MV-4-11 (cell line): Measurements from ENCODE around the gene CCDC66.
A peak's percentile ranks its signal among the peaks of the same experiment; 100 is the strongest.
"Not testable (repeated sequence)": the region's sequence is repeated elsewhere in the genome, so short reads cannot be mapped to it uniquely, and the experiment has no call there.

ENCODE experiments used
- DNase-seq: peaks from one replicate; lab custom pipeline; 2025; lab: John Stamatoyannopoulos, UW

Gene CCDC66

GRCh38 chr3:56556908-56557830 is at the start of gene CCDC66:
CCDC66 (plus strand) TSS chr3:56557175; CDS start chr3:56557243, 68 bp downstream.
- DNase-seq: peak; percentile 91

- no peak for DNase-seq
These were observed 37.3 kb upstream of the CCDC66 start for GRCh38 chr3:56519641-56520040.

- DNase-seq: no peak
These were observed 34.6 kb upstream of the CCDC66 start for GRCh38 chr3:56522374-56522773.

DNA sequence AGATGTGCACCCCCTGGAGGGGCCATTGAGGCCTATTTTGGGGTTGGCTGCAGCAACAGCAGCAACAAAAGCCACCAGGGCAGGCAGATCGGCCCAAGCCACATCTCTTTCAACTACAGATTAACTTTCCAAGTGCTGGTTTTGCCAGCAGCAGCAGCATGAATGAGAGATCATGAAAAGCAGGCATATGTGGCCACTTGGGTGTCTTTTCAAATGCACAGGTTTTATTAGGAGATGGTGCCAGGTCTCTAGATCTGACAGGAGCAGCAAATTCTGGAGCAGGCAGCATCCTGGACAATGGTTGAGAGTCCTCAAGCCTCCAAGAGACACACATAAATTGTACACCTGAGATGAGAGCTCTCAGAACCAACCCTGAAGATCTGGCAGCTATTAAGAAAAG is 31.7 kb upstream of the CCDC66 start:
- DNase-seq: no peak

- no peak for DNase-seq
These were observed 20.2 kb upstream of the CCDC66 start for GRCh38 chr3:56536735-56537134.

- no peak for DNase-seq
These were observed 9.5 kb upstream of the CCDC66 start for GRCh38 chr3:56547486-56547885.

GRCh38 chr3:56557831-56558170 is 826 bp downstream of the CCDC66 start:
- no peak for DNase-seq

DNA sequence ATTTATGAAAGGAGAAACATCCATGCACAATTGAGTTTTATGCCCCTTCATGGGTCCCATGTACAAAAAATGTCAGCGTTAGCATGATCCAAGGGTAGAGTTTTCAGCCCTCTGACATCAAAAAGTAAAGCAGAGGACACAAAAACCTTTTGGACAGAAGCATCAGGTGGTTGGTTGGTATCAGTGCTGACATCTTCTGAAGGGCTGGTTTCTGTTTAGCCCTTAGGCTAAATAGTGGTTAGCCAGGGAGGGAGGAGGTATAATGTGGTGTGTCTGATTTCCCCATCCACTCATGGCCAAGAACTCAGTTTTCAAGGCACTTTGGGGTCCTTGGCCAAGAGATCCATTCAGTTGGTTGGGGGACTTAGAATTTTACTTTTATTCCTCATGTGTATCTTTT is 16.5 kb downstream of the CCDC66 start:
- DNase-seq: no peak

DNA sequence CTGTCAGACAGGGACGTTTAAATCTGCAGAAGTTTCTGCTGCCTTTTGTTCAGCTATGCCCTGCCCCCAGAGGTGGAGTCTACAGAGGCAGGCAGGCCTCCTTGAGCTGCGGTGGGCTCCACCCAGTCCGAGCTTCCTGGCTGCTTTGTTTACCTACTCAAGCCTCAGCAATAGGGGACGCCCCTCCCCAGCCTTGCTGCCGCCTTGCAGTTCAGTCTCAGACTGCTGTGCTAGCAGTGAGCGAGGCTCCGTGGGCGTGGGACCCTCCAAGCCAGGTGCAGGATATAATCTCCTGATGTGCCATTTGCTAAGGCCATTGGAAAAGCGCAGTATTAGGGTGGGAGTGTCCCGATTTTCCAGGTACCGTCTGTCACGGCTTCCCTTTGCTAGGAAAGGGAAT is 25.0 kb downstream of the CCDC66 start:
- not testable (repeated sequence) for DNase-seq

GRCh38 chr3:56584275-56584674 is 27.3 kb downstream of the CCDC66 start:
- DNase-seq: not testable (repeated sequence)

GRCh38 chr3:56590814-56591213 is 33.8 kb downstream of the CCDC66 start:
- no peak for DNase-seq

GRCh38 chr3:56591262-56591661 is 34.3 kb downstream of the CCDC66 start:
- peak; percentile 61 for DNase-seq

- DNase-seq: no peak
These were observed 36.6 kb downstream of the CCDC66 start for GRCh38 chr3:56593455-56594158.

GRCh38 chr3:56595975-56596840 is 39.2 kb downstream of the CCDC66 start:
- no peak for DNase-seq

- DNase-seq: not testable (repeated sequence)
These were observed 51.5 kb downstream of the CCDC66 start for GRCh38 chr3:56608479-56608878.

GRCh38 chr3:56610669-56611335 is 53.8 kb downstream of the CCDC66 start:
- no peak for DNase-seq

DNA sequence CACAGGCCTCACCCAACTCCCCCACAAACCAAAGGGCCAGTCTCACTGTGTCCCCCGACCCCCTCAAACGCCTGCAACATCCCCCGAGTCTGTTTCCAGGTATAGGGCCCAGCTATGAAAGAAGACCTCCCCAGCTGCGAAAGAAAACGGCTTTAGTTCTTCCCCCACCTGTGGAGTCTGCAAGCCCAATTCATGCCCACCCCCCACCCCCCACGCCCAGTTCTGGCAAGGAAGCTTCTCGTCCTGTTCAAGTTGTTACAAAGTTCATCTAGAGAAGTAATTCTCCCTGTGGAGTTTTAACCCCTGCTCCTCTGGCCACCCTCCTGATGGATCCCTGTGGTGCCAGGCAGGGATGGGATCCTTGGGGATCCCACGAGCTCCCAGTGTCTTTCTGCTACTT is 54.4 kb downstream of the CCDC66 start:
- no peak for DNase-seq

DNA sequence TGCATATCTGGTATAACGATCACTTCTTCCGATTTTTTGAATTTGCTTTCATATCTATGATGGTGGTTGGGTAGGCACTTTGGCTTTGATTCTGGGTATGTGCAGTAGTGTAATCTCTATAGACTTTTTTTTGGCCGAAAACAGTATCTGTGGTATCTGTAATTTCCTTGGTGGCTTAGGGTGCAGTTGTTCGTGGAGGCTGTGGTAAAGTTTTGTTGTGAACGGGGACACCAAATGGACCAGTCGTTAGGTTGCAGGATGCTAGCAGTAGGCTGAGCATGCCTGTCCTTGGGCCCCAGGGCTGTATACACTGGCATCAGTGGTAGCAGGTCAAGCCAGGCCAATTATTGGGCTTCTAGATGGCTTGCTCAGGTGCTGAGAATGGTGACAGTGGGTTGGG is 55.2 kb downstream of the CCDC66 start:
- no peak for DNase-seq

DNA sequence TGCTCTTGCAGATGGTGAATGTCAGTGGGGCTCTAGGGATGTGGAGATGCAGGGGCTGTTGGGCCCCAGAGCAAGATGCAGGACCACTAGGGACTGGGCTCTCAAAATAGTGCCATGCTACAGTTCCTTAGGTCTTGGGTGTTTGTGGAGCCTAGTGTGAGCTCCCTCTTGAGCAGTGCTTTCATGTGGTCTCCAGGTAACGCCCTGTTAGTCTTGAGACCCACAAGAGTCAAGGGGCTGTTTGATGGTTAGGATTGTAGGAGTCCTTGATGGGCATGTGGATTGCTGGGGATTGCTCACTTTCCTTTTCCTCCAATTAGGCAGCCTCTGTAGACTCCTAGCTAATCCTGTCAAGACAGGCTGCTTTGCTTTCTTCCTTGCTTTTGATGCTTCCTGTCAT is 56.0 kb downstream of the CCDC66 start:
- no peak for DNase-seq

GRCh38 chr3:56616478-56617006 is 59.6 kb downstream of the CCDC66 start:
- no peak for DNase-seq

GRCh38 chr3:56620371-56620770 is 63.4 kb downstream of the CCDC66 start:
- no peak for DNase-seq

DNA sequence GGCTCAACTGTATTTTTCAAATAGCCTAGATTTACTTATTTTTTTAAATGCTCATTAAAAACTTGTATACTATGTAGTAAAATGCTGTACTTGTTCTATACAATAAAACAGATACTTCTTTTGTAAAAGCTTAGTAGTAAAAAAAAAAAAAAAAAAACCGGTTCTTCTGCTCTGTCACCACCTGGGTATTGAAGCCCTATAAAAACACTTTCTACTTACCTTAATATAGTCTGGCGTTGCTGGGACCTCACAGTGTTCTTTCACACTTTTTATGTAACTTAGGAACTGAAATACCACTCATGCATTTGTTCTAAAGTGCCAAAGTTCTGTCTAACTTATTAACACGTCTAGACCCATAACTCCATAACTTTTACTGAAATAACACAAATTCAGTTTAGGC is 64.7 kb downstream of the CCDC66 start:
- DNase-seq: no peak
